ENCODE measurements around the gene MYRF. TPM values are rescaled to one million over a fixed set of nuclear protein-coding genes. Genes with fewer than 3 reads are reported as not detected.

MYRF gene
- polyA plus RNA-seq, 1 donor (not counting 4 experiments of a cell fraction or from before 2014, with no cell fraction given) = 0.14 TPM

DNA sequence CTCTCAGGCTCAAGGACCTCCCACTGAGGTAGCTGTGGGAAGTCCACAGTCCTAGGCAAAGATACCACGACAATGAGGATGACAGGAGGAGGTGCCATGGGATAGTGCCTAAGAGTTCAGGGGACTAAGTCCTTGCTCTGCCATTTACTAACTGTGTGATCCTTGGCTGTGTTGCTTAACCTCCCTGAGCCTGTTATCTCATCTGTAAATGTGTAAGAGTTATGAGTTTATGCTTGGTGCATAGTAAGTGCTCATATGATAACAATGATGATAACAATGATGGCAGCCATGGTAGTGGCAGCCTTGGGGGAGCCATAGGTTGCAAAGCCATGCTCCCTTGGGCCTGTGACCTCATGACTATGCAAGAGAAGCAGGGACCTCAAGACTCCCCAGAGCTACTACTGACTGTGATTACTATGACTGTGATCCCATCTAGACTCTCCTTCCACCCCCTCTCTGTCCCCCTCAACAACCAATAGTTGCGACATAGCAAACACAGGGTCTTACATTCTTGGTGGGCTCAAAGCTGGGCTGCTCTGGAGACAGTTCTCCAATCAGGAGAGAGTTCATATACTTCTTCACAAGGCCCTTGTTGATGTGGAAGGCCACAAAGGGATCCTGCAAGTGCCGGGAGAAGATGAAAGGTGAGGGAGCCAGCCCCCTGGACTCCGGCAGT lies 60.4 kb downstream of the MYRF start:
- H3K79me2 ChIP-seq (ENCODE audit: control insufficient read depth, insufficient read depth, low read length) = no peaks in the 10 kb centered on the region
- FAIRE-seq (no peak), DNase-seq (ENCODE audit: low read depth, low spot score) (no peak)
- no peak overlapping the region for H3K27ac ChIP-seq (ENCODE audit: control insufficient read depth, insufficient read depth, low read length)
- no peak overlapping the region for H2AFZ ChIP-seq (ENCODE audit: control insufficient read depth, low read length)
- no peaks in the 10 kb centered on the region for H4K20me1 ChIP-seq (ENCODE audit: control insufficient read depth, extremely low read depth, insufficient read depth, low read length)
- H3K4me3 ChIP-seq (ENCODE audit: control insufficient read depth in 2 of 3, extremely low read depth in 1 of 3, insufficient read depth in 2 of 3, low read depth in 1 of 3, low read length in 3 of 3) = no peak overlapping the region
- TF ChIP-seq, protein P1, sequence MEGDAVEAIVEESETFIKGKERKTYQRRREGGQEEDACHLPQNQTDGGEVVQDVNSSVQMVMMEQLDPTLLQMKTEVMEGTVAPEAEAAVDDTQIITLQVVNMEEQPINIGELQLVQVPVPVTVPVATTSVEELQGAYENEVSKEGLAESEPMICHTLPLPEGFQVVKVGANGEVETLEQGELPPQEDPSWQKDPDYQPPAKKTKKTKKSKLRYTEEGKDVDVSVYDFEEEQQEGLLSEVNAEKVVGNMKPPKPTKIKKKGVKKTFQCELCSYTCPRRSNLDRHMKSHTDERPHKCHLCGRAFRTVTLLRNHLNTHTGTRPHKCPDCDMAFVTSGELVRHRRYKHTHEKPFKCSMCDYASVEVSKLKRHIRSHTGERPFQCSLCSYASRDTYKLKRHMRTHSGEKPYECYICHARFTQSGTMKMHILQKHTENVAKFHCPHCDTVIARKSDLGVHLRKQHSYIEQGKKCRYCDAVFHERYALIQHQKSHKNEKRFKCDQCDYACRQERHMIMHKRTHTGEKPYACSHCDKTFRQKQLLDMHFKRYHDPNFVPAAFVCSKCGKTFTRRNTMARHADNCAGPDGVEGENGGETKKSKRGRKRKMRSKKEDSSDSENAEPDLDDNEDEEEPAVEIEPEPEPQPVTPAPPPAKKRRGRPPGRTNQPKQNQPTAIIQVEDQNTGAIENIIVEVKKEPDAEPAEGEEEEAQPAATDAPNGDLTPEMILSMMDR (optimal IDR thresholded peaks at IDR 0.05 in 1 of 3, IDR thresholded peaks at IDR 0.05 in 1 of 3, conservative IDR thresholded peaks at IDR 0.05 in 1 of 3; ENCODE audit: extremely low read depth in 1 of 3, insufficient read depth in 2 of 3, low read length in 3 of 3) = no peak
- TF ChIP-seq EZH2 (IDR thresholded peaks at IDR 0.05; ENCODE audit: low read length) = no peak
- H3K36me3 ChIP-seq (ENCODE audit: control insufficient read depth in 2 of 2, extremely low read depth in 1 of 2, insufficient read depth in 2 of 2, low read length in 2 of 2) = peaks cover 2 to 12% of the 10 kb centered on the region in 2 experiments
- H3K4me1 ChIP-seq (ENCODE audit: control insufficient read depth, extremely low read depth, insufficient read depth, low read length) = peaks cover 21% of the 10 kb centered on the region
- dilution Hi-C loops (cut with MboI; ENCODE audit: extremely low pct_ligation_motif_present, low sequenced_read_pairs) = no loop called here
- no peaks in the 10 kb centered on the region for H3K9me1 ChIP-seq (ENCODE audit: control insufficient read depth, extremely low read depth, insufficient read depth, low read length)
- H3K9me3 ChIP-seq (ENCODE audit: control insufficient read depth, low read depth, low read length) = no peaks in the 10 kb centered on the region
- no peak overlapping the region for H3K4me2 ChIP-seq (ENCODE audit: control insufficient read depth, extremely low read depth, insufficient read depth, low read depth, low read length)
- no peaks in the 10 kb centered on the region for H3K27me3 ChIP-seq (ENCODE audit: control insufficient read depth, extremely low read depth, insufficient read depth, low read length)
- H3K9ac ChIP-seq (ENCODE audit: control insufficient read depth, extremely low read depth, insufficient read depth, low read length) = no peak overlapping the region

DNA sequence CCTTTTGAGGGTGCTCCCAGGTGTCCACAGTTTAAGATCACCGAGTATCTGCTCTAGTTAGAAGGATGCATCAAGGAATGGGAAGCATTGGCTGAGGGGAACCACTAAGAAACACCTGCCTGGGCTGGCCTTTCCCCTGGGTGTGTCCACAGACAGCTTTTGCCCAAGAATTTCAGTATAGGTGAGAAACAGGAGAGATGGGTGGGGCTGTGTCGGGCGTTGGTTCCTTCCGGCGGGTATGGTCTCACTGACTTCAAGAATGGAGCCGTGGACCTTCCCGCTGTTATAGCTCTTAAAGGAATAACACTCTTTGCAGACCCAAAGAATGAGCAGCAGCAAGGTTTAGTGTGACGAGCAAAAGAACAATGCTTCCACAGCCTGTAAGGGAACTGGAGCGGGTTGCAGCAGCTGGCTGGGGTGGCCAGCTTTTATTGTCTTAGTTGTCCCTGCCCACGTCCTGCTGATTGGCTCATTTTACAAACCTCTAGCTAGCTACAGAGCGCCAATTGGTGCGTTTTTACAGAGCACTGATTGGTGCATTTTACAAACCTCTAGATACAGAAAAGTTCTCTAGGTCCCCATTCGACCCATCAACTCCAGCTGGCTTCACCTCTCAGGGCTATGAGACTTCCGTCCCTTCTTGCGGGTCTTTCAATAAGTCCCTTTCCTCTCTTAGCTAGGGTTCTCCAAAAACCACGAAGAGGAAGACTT lies 62.0 kb downstream of the MYRF start:
- dilution Hi-C loops (cut with MboI; ENCODE audit: extremely low pct_ligation_motif_present, low sequenced_read_pairs) = no loop called here
- peak overlapping the region; percentile 29 to 70 (median 42) for H3K4me3 ChIP-seq (ENCODE audit: control insufficient read depth in 2 of 3, extremely low read depth in 1 of 3, insufficient read depth in 2 of 3, low read depth in 1 of 3, low read length in 3 of 3)
- H2AFZ ChIP-seq (ENCODE audit: control insufficient read depth, low read length) = peak overlapping the region; percentile 75

More for the DNA sequence above, 62.0 kb downstream of the MYRF start:
- Histone ChIP-seq H3K36me3 (ENCODE audit: control insufficient read depth in 2 of 2, extremely low read depth in 1 of 2, insufficient read depth in 2 of 2, low read length in 2 of 2) (peaks cover 2 to 12% of the 10 kb centered on the region in 2 experiments), H3K9me3 (ENCODE audit: control insufficient read depth, low read depth, low read length) (no peaks in the 10 kb centered on the region), H3K27me3 (ENCODE audit: control insufficient read depth, extremely low read depth, insufficient read depth, low read length) (no peaks in the 10 kb centered on the region), H3K9me1 (ENCODE audit: control insufficient read depth, extremely low read depth, insufficient read depth, low read length) (no peaks in the 10 kb centered on the region), H3K79me2 (ENCODE audit: control insufficient read depth, insufficient read depth, low read length) (no peaks in the 10 kb centered on the region), H3K27ac (ENCODE audit: control insufficient read depth, insufficient read depth, low read length) (peak overlapping the region; percentile 72), H3K4me1 (ENCODE audit: control insufficient read depth, extremely low read depth, insufficient read depth, low read length) (peaks cover 21% of the 10 kb centered on the region), H3K9ac (ENCODE audit: control insufficient read depth, extremely low read depth, insufficient read depth, low read length) (peak overlapping the region; percentile 86), H4K20me1 (ENCODE audit: control insufficient read depth, extremely low read depth, insufficient read depth, low read length) (no peaks in the 10 kb centered on the region), H3K4me2 (ENCODE audit: control insufficient read depth, extremely low read depth, insufficient read depth, low read depth, low read length) (peak overlapping the region; percentile 95)
- no peak for DNase-seq (ENCODE audit: low read depth, low spot score)
- TF ChIP-seq, protein P1 (optimal IDR thresholded peaks at IDR 0.05 in 1 of 3, IDR thresholded peaks at IDR 0.05 in 1 of 3, conservative IDR thresholded peaks at IDR 0.05 in 1 of 3; ENCODE audit: extremely low read depth in 1 of 3, insufficient read depth in 2 of 3, low read length in 3 of 3) = no peak
- TF ChIP-seq EZH2 (IDR thresholded peaks at IDR 0.05; ENCODE audit: low read length) = no peak
- no peak for FAIRE-seq

All from keratinocyte (primary cell).